Body of pancreas (tissue), 4 donors: ENCODE results near the gene LPCAT3. TPM values are rescaled to one million over a fixed set of nuclear protein-coding genes. Genes with fewer than 3 reads are reported as not detected.

Source experiments
- ATAC-seq: fragments of 150-250 bp; one replicate; pipeline ENCODE4 v1.9.1; 2016
- DNase-seq, 4 donors: peaks; one replicate each; pipeline ENCODE4 v3.0.0-alpha.2; 2019
- H3K27ac ChIP-seq, 4 donors: fragments of 200-600 bp; sonication (generic); 1 replicate in 3 of 4; 2 replicates in 1 of 4; pipeline versions ENCODE4 v1.5.1 to v1.6.1; 2016 to 2019; ENCODE audit warnings: mild to moderate bottlenecking in 1 of 4, mixed read lengths in 1 of 4, moderate library complexity in 1 of 4
- H3K27me3 ChIP-seq, 2 donors: fragments of 200-600 bp; sonication (generic); one replicate each; pipeline ENCODE4 v1.6.0; 2016; ENCODE audit warnings: mild to moderate bottlenecking in 1 of 2
- H3K36me3 ChIP-seq, 2 donors: fragments of 200-600 bp; sonication (generic); replicated peaks in 1 of 2; 2 replicates each; pipeline ENCODE4 v1.5.1; 2016; ENCODE audit warnings: low read depth in 2 of 2; ENCODE audit not compliant: insufficient read depth in 1 of 2
- H3K4me1 ChIP-seq: fragments of 200-600 bp; sonication (generic); one replicate; pipeline ENCODE4 v1.6.0; 2016
- H3K4me3 ChIP-seq, 2 donors: fragments of 200-600 bp; sonication (generic); 1 replicate in 1 of 2; 2 replicates in 1 of 2; pipeline ENCODE4 v1.5.1; 2016 to 2019
- H3K9me3 ChIP-seq, 3 donors: fragments of 200-600 bp; sonication (generic); 1 replicate in 2 of 3; 2 replicates in 1 of 3; pipeline ENCODE4 v1.5.1; 2016
- CTCF ChIP-seq, 7 experiments: fragments of 450-650 bp in 4 of 7; fragments of 200-600 bp in 3 of 7; sonication (generic) in 3 of 7; IDR thresholded peaks; one replicate each; pipeline ENCODE4 v1.5.1; 2016 to 2019; ENCODE audit warnings: antibody characterized with exemption in 7 of 7
- POLR2A ChIP-seq, 3 donors: fragments of 450-650 bp; IDR thresholded peaks; one replicate each; pipeline ENCODE4 v1.6.1; 2016; ENCODE audit warnings: antibody characterized with exemption in 3 of 3, mild to moderate bottlenecking in 2 of 3
- WGBS, 2 donors: methylation state at CpG; one replicate each; pipeline ENCODE4 v1.1.5; 2017; 5-methylcytosine and 5-hydroxymethylcytosine counted together
- intact Hi-C: fragments of 100-400 bp; cut with DNase I; formaldehyde crosslinking; loops from one replicate; pipeline ENCODE4 v1.15.1; 2023
- total RNA-seq, 2 donors: library from RNA; depleted of rRNA; stranded (reverse); fragments of >200 nt; gene quantifications; one replicate each; pipeline ENCODE4 v1.1.0, GENCODE V29; 2016

The LPCAT3 gene
- total RNA-seq, 2 donors from 2014 or later, result 21.5 to 39.6 TPM

GRCh38 chr12:6962285-6963015 lies 55.8 kb downstream of the LPCAT3 start:
- Histone ChIP-seq H3K9me3 (no peaks in the 10 kb centered on the region), H3K27ac (peak overlapping the region; percentile 99 to 100 (median 99)), H3K36me3 (peaks cover 0 to 2% of the 10 kb centered on the region in 2 donors), H3K4me1 (peaks cover 60% of the 10 kb centered on the region), H3K4me3 (peak overlapping the region in 1 of 2 donors; percentile 13), H3K27me3 (no peaks in the 10 kb centered on the region)
- ATAC-seq (peak; percentile 60), DNase-seq (peak; percentile 81 to 93 (median 88))
- TF ChIP-seq CTCF (IDR thresholded peaks at IDR 0.05), result peak in 2 of 7 experiments; percentile 1 to 9
- peak; percentile 22 to 75 (median 45) for TF ChIP-seq POLR2A (IDR thresholded peaks at IDR 0.05)
- 7 to 18% methylated on average over 3 to 23 of the region's 25 CpGs for WGBS, 2 donors
- intact Hi-C loops, result no loop called here

- peak; percentile 21 to 59 (median 33) for TF ChIP-seq CTCF (IDR thresholded peaks at IDR 0.05)
- no peak for TF ChIP-seq POLR2A (IDR thresholded peaks at IDR 0.05)
- Histone ChIP-seq H3K27ac (peak overlapping the region; percentile 99 to 100 (median 99)), H3K36me3 (peaks cover 0 to 3% of the 10 kb centered on the region in 2 donors), H3K27me3 (no peaks in the 10 kb centered on the region), H3K4me1 (peaks cover 53% of the 10 kb centered on the region), H3K9me3 (no peaks in the 10 kb centered on the region), H3K4me3 (no peak overlapping the region)
- intact Hi-C loops, result no loop called here
- 2 to 3% methylated on average over 15 to 16 of the region's 16 CpGs for WGBS, 2 donors
- DNase-seq, result peak; percentile 67 to 82 (median 78)
- peak; percentile 36 for ATAC-seq
Measured at GRCh38 chr12:6961695-6962284, 56.5 kb downstream of the LPCAT3 start.

- intact Hi-C loops, result no loop called here
- no peak for TF ChIP-seq POLR2A (IDR thresholded peaks at IDR 0.05)
- no peak for TF ChIP-seq CTCF (IDR thresholded peaks at IDR 0.05)
- 8 to 20% methylated on average over 18 to 22 of the region's 24 CpGs for WGBS, 2 donors
- H3K27ac ChIP-seq, result peak overlapping the region; percentile 99 to 100 (median 99)
- H3K4me3 ChIP-seq, result no peak overlapping the region
- H3K9me3 ChIP-seq, result no peaks in the 10 kb centered on the region
- peak; percentile 65 to 85 (median 74) for DNase-seq
- peaks cover 0 to 3% of the 10 kb centered on the region in 2 donors for H3K36me3 ChIP-seq
- ATAC-seq, result peak; percentile 24
- H3K27me3 ChIP-seq, result no peaks in the 10 kb centered on the region
- peaks cover 48% of the 10 kb centered on the region for H3K4me1 ChIP-seq
Measured at GRCh38 chr12:6961278-6961694, 57.0 kb downstream of the LPCAT3 start.

GRCh38 chr12:6960593-6961277 lies 57.5 kb downstream of the LPCAT3 start:
- ATAC-seq (no peak), DNase-seq (no peak)
- Histone ChIP-seq H3K9me3 (no peaks in the 10 kb centered on the region), H3K4me1 (peaks cover 42% of the 10 kb centered on the region), H3K4me3 (no peak overlapping the region), H3K27me3 (no peaks in the 10 kb centered on the region), H3K27ac (peak overlapping the region; percentile 99 to 100 (median 99)), H3K36me3 (peaks cover 0 to 2% of the 10 kb centered on the region in 2 donors)
- TF ChIP-seq CTCF (IDR thresholded peaks at IDR 0.05) (peak in 1 of 7 experiments; percentile 19), POLR2A (IDR thresholded peaks at IDR 0.05) (no peak)
- intact Hi-C loops, result no loop called here
- 62 to 79% methylated on average over 6 to 13 of the region's 13 CpGs for WGBS, 2 donors
